GM12865 (cell line): Measurements from ENCODE around the gene MAN1A1.
"Not testable (repeated sequence)": the region's sequence is repeated elsewhere in the genome, so short reads cannot be mapped to it uniquely, and the experiment has no call there.

Source experiments
- DNase-seq: peaks from one replicate; pipeline ENCODE4 v3.0.0; 2010; ENCODE audit warnings: low read depth
- H3K4me3 ChIP-seq: 2 replicates; pipeline ENCODE4 v1.5.1; 2011; ENCODE audit warnings: mild to moderate bottlenecking, low read depth, low read length, control low read depth
- CTCF ChIP-seq: IDR thresholded peaks from 2 replicates; pipeline ENCODE4 v1.5.1; 2011; ENCODE audit warnings: low read length, control low read depth, low read depth, inconsistent platforms; ENCODE audit not compliant: insufficient read depth; ENCODE audit errors: missing control alignments

MAN1A1 gene

GRCh38 chr6:119297049-119297448, 52.5 kb downstream of the MAN1A1 start:
- TF ChIP-seq CTCF: no peak
- no peak overlapping the region for H3K4me3 ChIP-seq
- DNase-seq: no peak

- TF ChIP-seq CTCF: no peak
- H3K4me3 ChIP-seq: no peak overlapping the region
- no peak for DNase-seq
Measured at GRCh38 chr6:119296036-119297035, 53.2 kb downstream of the MAN1A1 start.

GRCh38 chr6:119294984-119295383, 54.6 kb downstream of the MAN1A1 start:
- peak; percentile 18 for DNase-seq
- no peak overlapping the region for H3K4me3 ChIP-seq
- no peak for TF ChIP-seq CTCF

- not testable (repeated sequence) for DNase-seq, H3K4me3 ChIP-seq
Measured at GRCh38 chr6:119291060-119291459, 58.5 kb downstream of the MAN1A1 start.

GRCh38 chr6:119290306-119290705, 59.3 kb downstream of the MAN1A1 start:
- DNase-seq: no peak
- TF ChIP-seq CTCF: no peak
- no peak overlapping the region for H3K4me3 ChIP-seq

- H3K4me3 ChIP-seq: no peak overlapping the region
- DNase-seq: no peak
- no peak for TF ChIP-seq CTCF
Measured at GRCh38 chr6:119289651-119290050, 59.9 kb downstream of the MAN1A1 start.

- no peak overlapping the region for H3K4me3 ChIP-seq
- TF ChIP-seq CTCF: no peak
- DNase-seq: no peak
Measured at GRCh38 chr6:119285908-119286625, 63.5 kb downstream of the MAN1A1 start.
